HepG2 (cell line): ENCODE measurements around the gene SRSF10. TPM values are rescaled to one million over a fixed set of nuclear protein-coding genes. Genes with fewer than 3 reads are reported as not detected.
"Not testable (repeated sequence)": the region's sequence is repeated elsewhere in the genome, so short reads cannot be mapped to it uniquely, and the experiment has no call there.

Experiments used
- ATAC-seq: fragments of 200-7000 bp; cut with Tn5 transposase; 3 replicates; pipeline ENCODE4 v1.9.1; 2020; ENCODE audit warnings: mild to moderate bottlenecking, moderate library complexity
- BruUV-seq: library from RNA; stranded (reverse); fragments of 400-500 nt; replicated peaks from 2 replicates; lab custom pipeline; 2021; lab: Mats Ljungman, UMichigan
- CTCF ChIA-PET: fragments of 300-600 bp; formaldehyde crosslinking; extraction: SDS; loops from one replicate; lab custom pipeline; 2021; ENCODE audit warnings: low total read pairs, inconsistent platforms, low intra/inter-chr PET ratio; lab: Yijun Ruan, JAX
- POLR2A ChIA-PET: fragments of 350-600 bp; sonication (Branson Sonifier 250); formaldehyde crosslinking; loops from one replicate; lab custom pipeline; 2020; ENCODE audit warnings: antibody characterized with exemption, inconsistent platforms; lab: Yijun Ruan, JAX
- DNase-seq: peaks from one replicate; pipeline ENCODE4 v3.0.0-alpha.2; 2015; ENCODE audit warnings: low spot score
- FAIRE-seq: peaks from 3 replicates; lab custom pipeline; 2011; peaks lifted over from hg19 to GRCh38; lab: Jason Lieb, UNC
- H2AFZ ChIP-seq: one replicate; pipeline ENCODE4 v1.6.1; 2011; ENCODE audit warnings: low read length, inconsistent platforms
- H3K27ac ChIP-seq: fragments of 300-600 bp; 3 replicates; pipeline ENCODE4 v1.8.0; 2011; ENCODE audit warnings: mixed run types, mild to moderate bottlenecking, mixed read lengths, low read length, inconsistent platforms; ENCODE audit not compliant: insufficient read depth; ENCODE audit errors: extremely low read length
- H3K27me3 ChIP-seq, 2 experiments: fragments of 200-600 bp in 1 of 2; 2 replicates in 1 of 2; 3 replicates in 1 of 2; pipeline versions ENCODE4 v1.6.0 to v1.8.0; 2011; ENCODE audit warnings: low read length in 2 of 2, mild to moderate bottlenecking in 2 of 2, moderate library complexity in 2 of 2, inconsistent platforms in 1 of 2; ENCODE audit not compliant: insufficient read depth in 2 of 2, control insufficient read depth in 1 of 2
- H3K36me3 ChIP-seq, 2 experiments: fragments of 200-600 bp in 1 of 2; replicated peaks in 1 of 2; 2 replicates in 1 of 2; 3 replicates in 1 of 2; pipeline versions ENCODE4 v1.5.1 to v1.8.0; 2011; ENCODE audit warnings: low read length in 2 of 2, inconsistent platforms in 1 of 2; ENCODE audit not compliant: insufficient read depth in 2 of 2, control insufficient read depth in 1 of 2
- H3K4me1 ChIP-seq: 2 replicates; pipeline ENCODE4 v1.5.1; 2012; ENCODE audit warnings: low read length, inconsistent platforms; ENCODE audit not compliant: insufficient read depth
- H3K4me2 ChIP-seq: 2 replicates; pipeline ENCODE4 v1.6.0; 2011; ENCODE audit warnings: low read depth, low read length, inconsistent platforms
- H3K4me3 ChIP-seq, 3 experiments: fragments of 200-600 bp in 1 of 3; sonication (generic), shearing (Covaris generic) in 1 of 3; replicated peaks in 1 of 3; 2 replicates each; pipeline ENCODE4 v1.5.1; 2011 to 2016; ENCODE audit warnings: low read length in 3 of 3, inconsistent platforms in 2 of 3, low read depth in 2 of 3, mild to moderate bottlenecking in 2 of 3, control low read depth in 1 of 3, mixed read lengths in 1 of 3; ENCODE audit not compliant: insufficient read depth in 1 of 3
- H3K79me2 ChIP-seq: one replicate; pipeline ENCODE4 v1.6.1; 2011; ENCODE audit warnings: low read length, inconsistent platforms; ENCODE audit not compliant: insufficient read depth
- H3K9ac ChIP-seq: 2 replicates; pipeline ENCODE4 v1.6.0; 2011; ENCODE audit warnings: mild to moderate bottlenecking, low read depth, low read length, inconsistent platforms; ENCODE audit not compliant: insufficient read depth
- H3K9me3 ChIP-seq: 2 replicates; pipeline ENCODE4 v1.5.1; 2012; ENCODE audit warnings: mild to moderate bottlenecking, low read length
- H4K20me1 ChIP-seq: 2 replicates; pipeline ENCODE4 v1.6.0; 2011; ENCODE audit warnings: inconsistent platforms, mild to moderate bottlenecking, low read length, moderate library complexity; ENCODE audit not compliant: insufficient read depth
- GATAD1 ChIP-seq: IDR thresholded peaks from 2 replicates; pipeline ENCODE4 v1.6.1; 2016; ENCODE audit warnings: missing genetic modification reagents, missing compliant biosample characterization
- USF2 ChIP-seq, 2 experiments: sonication (generic) in 1 of 2; formaldehyde crosslinking in 1 of 2; IDR thresholded peaks; 2 replicates each; pipeline versions ENCODE4 v1.5.1 to v1.6.1; 2011 to 2020; ENCODE audit warnings: borderline replicate concordance in 1 of 2, low read depth in 1 of 2, low read length in 1 of 2, mild to moderate bottlenecking in 1 of 2, missing genetic modification reagents in 1 of 2, moderate library complexity in 1 of 2
- ZNF235 ChIP-seq: sonication (generic); formaldehyde crosslinking; IDR thresholded peaks from 2 replicates; pipeline ENCODE4 v1.8.1; 2023; ENCODE audit warnings: mild to moderate bottlenecking, missing genetic modification reagents, borderline replicate concordance
- ZNF367 ChIP-seq: sonication (generic); formaldehyde crosslinking; IDR thresholded peaks from 2 replicates; pipeline ENCODE4 v1.4.0; 2020; ENCODE audit warnings: missing genetic modification reagents, borderline replicate concordance
- ZNF597 ChIP-seq: sonication (generic); formaldehyde crosslinking; IDR thresholded peaks from 2 replicates; pipeline ENCODE4 v1.5.0; 2020; ENCODE audit warnings: missing genetic modification reagents
- ZNF678 ChIP-seq: sonication (generic); formaldehyde crosslinking; IDR thresholded peaks from 2 replicates; pipeline ENCODE4 v1.4.0; 2020; ENCODE audit warnings: mild to moderate bottlenecking, missing genetic modification reagents
- WGBS: methylation state at CpG from one replicate; pipeline ENCODE4 v1.1.6; 2017; ENCODE audit warnings: low lambda C conversion rate; 5-methylcytosine and 5-hydroxymethylcytosine counted together
- in situ Hi-C: cut with HindIII; loops from 2 replicates; pipeline ENCODE4 v1.10.0; 2017; ENCODE audit warnings: low pct_unique_long_range_greater_than_20kb; ENCODE audit not compliant: extremely low pct_ligation_motif_present
- intact Hi-C: fragments of 100-400 bp; cut with micrococcal nuclease; formaldehyde crosslinking; loops from one replicate; pipeline ENCODE4 v1.10.0; 2022; ENCODE audit not compliant: unreplicated experiment
- polyA plus RNA-seq, 8 experiments: library from polyadenylated mRNA; depleted of rRNA in 3 of 8; stranded (reverse) in 7 of 8; unstranded in 1 of 8; fragments of >200 nt; fragmentation: Illumina TruSeq in 4 of 8; extraction: Trizol in 4 of 8; gene quantifications; 2 replicates each; pipeline versions ENCODE4 v1.2.1 to v1.2.3, GENCODE V29; 2011 to 2016; ENCODE audit warnings: low read depth in 4 of 8, missing spikeins in 1 of 8, mixed read lengths in 1 of 8; ENCODE audit not compliant: insufficient read depth in 1 of 8
- total RNA-seq, 5 experiments: library from RNA; depleted of rRNA; stranded (reverse); fragments of >200 nt; fragmentation: Illumina TruSeq; extraction: Trizol; gene quantifications; 2 replicates each; pipeline ENCODE4 v1.2.3, GENCODE V29; 2016; ENCODE audit warnings: low read depth in 1 of 5

Gene SRSF10
- total and polyA plus RNA-seq, 2 of the 13 experiments (the other 11 are each of a cell fraction or from before 2014, with no cell fraction given) = 126 to 186 TPM

- no peak for TF ChIP-seq USF2 (IDR thresholded peaks at IDR 0.05; ENCODE audit: low read depth, low read length)
- TF ChIP-seq USF2 (CRISPR knock-in tag; IDR thresholded peaks at IDR 0.05; ENCODE audit: borderline replicate concordance) = no peak
- TF ChIP-seq ZNF235 (CRISPR knock-in tag) = no peak
- no peak for TF ChIP-seq ZNF367
- TF ChIP-seq GATAD1 (CRISPR knock-in tag) = no peak
- no peak for TF ChIP-seq ZNF678 (CRISPR knock-in tag)
- TF ChIP-seq ZNF597 = no peak
Observed at GRCh38 chr1:24009406-24009805, 29.3 kb upstream of the SRSF10 start (continued).

GRCh38 chr1:24008574-24009184 lies 28.6 kb upstream of the SRSF10 start:
- CTCF ChIA-PET, ATAC-seq: not testable (repeated sequence)

More at GRCh38 chr1:24008574-24009184, 28.6 kb upstream of the SRSF10 start:
- H3K4me2 ChIP-seq, H3K4me3 ChIP-seq, BruUV-seq, H3K27me3 ChIP-seq, H4K20me1 ChIP-seq, DNase-seq, H3K27ac ChIP-seq, intact Hi-C loops, H3K79me2 ChIP-seq, FAIRE-seq, H2AFZ ChIP-seq, H3K36me3 ChIP-seq, H3K9ac ChIP-seq, in situ Hi-C loops, H3K9me3 ChIP-seq: not testable (repeated sequence)
- WGBS = 40% methylated on average over 3 of the region's 3 CpGs
- H3K4me1 ChIP-seq = peaks cover 83% of the 10 kb centered on the region
- POLR2A ChIA-PET = interaction anchor here (0.7 to 5.0 kb wide), 6 partner anchors 10 to 317 kb away, joined by 3 to 42 read pairs (median 4); partner anchors contain the start of genes RPL11 and SRSF10
